ENCODE measurements around the gene DIAPH2.

DIAPH2 gene

GRCh38 chrX:97481228-97481627 lies 796.6 kb downstream of the DIAPH2 start:
- Histone ChIP-seq H3K36me3 (ENCODE audit: control insufficient read depth, low read length) (no peaks in the 10 kb centered on the region), H4K20me1 (ENCODE audit: control insufficient read depth, insufficient read depth, low read depth, low read length) (no peaks in the 10 kb centered on the region), H3K4me2 (ENCODE audit: low read length) (no peak overlapping the region), H3K79me2 (ENCODE audit: control insufficient read depth, low read length) (no peaks in the 10 kb centered on the region), H3K4me1 (ENCODE audit: control insufficient read depth, low read length) (no peaks in the 10 kb centered on the region), H3K9me2 (replicated peaks; ENCODE audit: control insufficient read depth, low read length) (no peaks in the 10 kb centered on the region), H3F3A (ENCODE audit: control insufficient read depth, insufficient read depth) (no peaks in the 10 kb centered on the region), H3K4me3 (ENCODE audit: low read length) (no peak overlapping the region), H3K27ac (ENCODE audit: low read depth, low read length) (no peak overlapping the region), H3K9me3 (ENCODE audit: control insufficient read depth, insufficient read depth, low read length) (no peaks in the 10 kb centered on the region), H3K27me3 (ENCODE audit: control insufficient read depth, low read length) (no peaks in the 10 kb centered on the region)
- no peak for TF ChIP-seq CTCF (IDR thresholded peaks at IDR 0.05; ENCODE audit: low read depth, low read length, poor library complexity, severe bottlenecking)
- TF ChIP-seq EZH2phosphoT487 (IDR thresholded peaks at IDR 0.05; ENCODE audit: borderline replicate concordance, low read length) = no peak

- TF ChIP-seq CTCF (IDR thresholded peaks at IDR 0.05; ENCODE audit: low read depth, low read length, poor library complexity, severe bottlenecking) (no peak), EZH2phosphoT487 (IDR thresholded peaks at IDR 0.05; ENCODE audit: borderline replicate concordance, low read length) (no peak)
These were observed 798.1 kb downstream of the DIAPH2 start for GRCh38 chrX:97482666-97483300.

GRCh38 chrX:97490656-97491055 lies 806.0 kb downstream of the DIAPH2 start:
- H3K9me2 ChIP-seq (replicated peaks; ENCODE audit: control insufficient read depth, low read length) = no peaks in the 10 kb centered on the region
- H3K4me2 ChIP-seq (ENCODE audit: low read length) = no peak overlapping the region
- H3K27ac ChIP-seq (ENCODE audit: low read depth, low read length) = no peak overlapping the region
- no peaks in the 10 kb centered on the region for H3K4me1 ChIP-seq (ENCODE audit: control insufficient read depth, low read length)
- H3K9me3 ChIP-seq (ENCODE audit: control insufficient read depth, insufficient read depth, low read length) = no peaks in the 10 kb centered on the region
- H3K36me3 ChIP-seq (ENCODE audit: control insufficient read depth, low read length) = no peaks in the 10 kb centered on the region
- H4K20me1 ChIP-seq (ENCODE audit: control insufficient read depth, insufficient read depth, low read depth, low read length) = no peaks in the 10 kb centered on the region
- no peaks in the 10 kb centered on the region for H3K27me3 ChIP-seq (ENCODE audit: control insufficient read depth, low read length)
- H3K79me2 ChIP-seq (ENCODE audit: control insufficient read depth, low read length) = no peaks in the 10 kb centered on the region
- H3F3A ChIP-seq (ENCODE audit: control insufficient read depth, insufficient read depth) = no peaks in the 10 kb centered on the region
- TF ChIP-seq EZH2phosphoT487 (IDR thresholded peaks at IDR 0.05; ENCODE audit: borderline replicate concordance, low read length) = no peak
- no peak for TF ChIP-seq CTCF (IDR thresholded peaks at IDR 0.05; ENCODE audit: low read depth, low read length, poor library complexity, severe bottlenecking)
- no peak overlapping the region for H3K4me3 ChIP-seq (ENCODE audit: low read length)

More at GRCh38 chrX:97482666-97483300, 798.1 kb downstream of the DIAPH2 start:
- Histone ChIP-seq H3K4me3 (ENCODE audit: low read length) (no peak overlapping the region), H3K27me3 (ENCODE audit: control insufficient read depth, low read length) (no peaks in the 10 kb centered on the region), H3F3A (ENCODE audit: control insufficient read depth, insufficient read depth) (no peaks in the 10 kb centered on the region), H4K20me1 (ENCODE audit: control insufficient read depth, insufficient read depth, low read depth, low read length) (no peaks in the 10 kb centered on the region), H3K4me1 (ENCODE audit: control insufficient read depth, low read length) (no peaks in the 10 kb centered on the region), H3K4me2 (ENCODE audit: low read length) (no peak overlapping the region), H3K27ac (ENCODE audit: low read depth, low read length) (no peak overlapping the region), H3K9me2 (replicated peaks; ENCODE audit: control insufficient read depth, low read length) (no peaks in the 10 kb centered on the region), H3K36me3 (ENCODE audit: control insufficient read depth, low read length) (no peaks in the 10 kb centered on the region), H3K79me2 (ENCODE audit: control insufficient read depth, low read length) (no peaks in the 10 kb centered on the region), H3K9me3 (ENCODE audit: control insufficient read depth, insufficient read depth, low read length) (no peaks in the 10 kb centered on the region)

Measured in DOHH2 (cell line).